Keratinocyte (primary cell): ENCODE data around the gene TAF10. TPM values are rescaled to one million over a fixed set of nuclear protein-coding genes. Genes with fewer than 3 reads are reported as not detected.

Experiments
- DNase-seq: peaks from one replicate; pipeline ENCODE4 v3.0.0-alpha.2; 2011; ENCODE audit warnings: low read depth, missing footprints, low spot score
- FAIRE-seq: peaks from 2 replicates; lab custom pipeline; 2011; peaks lifted over from hg19 to GRCh38; lab: Jason Lieb, UNC
- H2AFZ ChIP-seq: 2 replicates; pipeline ENCODE4 v1.6.0; 2012; ENCODE audit warnings: low read length, control low read depth, inconsistent platforms; ENCODE audit not compliant: control insufficient read depth
- H3K27ac ChIP-seq: 2 replicates; pipeline ENCODE4 v1.5.1; 2011; ENCODE audit warnings: low read length; ENCODE audit not compliant: control insufficient read depth, insufficient read depth
- H3K27me3 ChIP-seq: 3 replicates; pipeline ENCODE4 v1.6.0; 2011; ENCODE audit warnings: low read length; ENCODE audit not compliant: control insufficient read depth, insufficient read depth; ENCODE audit errors: extremely low read depth
- H3K36me3 ChIP-seq, 2 experiments: 2 replicates in 1 of 2; 3 replicates in 1 of 2; pipeline ENCODE4 v1.5.1; 2011; ENCODE audit warnings: low read length in 2 of 2, mild to moderate bottlenecking in 1 of 2; ENCODE audit not compliant: control insufficient read depth in 2 of 2, insufficient read depth in 2 of 2; ENCODE audit errors: extremely low read depth in 1 of 2
- H3K4me1 ChIP-seq: 3 replicates; pipeline ENCODE4 v1.5.1; 2011; ENCODE audit warnings: low read length; ENCODE audit not compliant: control insufficient read depth, insufficient read depth; ENCODE audit errors: extremely low read depth
- H3K4me2 ChIP-seq: 3 replicates; pipeline ENCODE4 v1.6.0; 2011; ENCODE audit warnings: low read depth, low read length; ENCODE audit not compliant: control insufficient read depth, insufficient read depth; ENCODE audit errors: extremely low read depth
- H3K4me3 ChIP-seq, 3 experiments: fragments of 200-600 bp in 1 of 3; sonication (generic) in 1 of 3; 2 replicates in 2 of 3; 3 replicates in 1 of 3; pipeline ENCODE4 v1.5.1; 2011 to 2016; ENCODE audit warnings: low read length in 3 of 3, mild to moderate bottlenecking in 3 of 3, control low read depth in 2 of 3, inconsistent platforms in 1 of 3, low read depth in 1 of 3, mixed read lengths in 1 of 3, mixed run types in 1 of 3, moderate library complexity in 1 of 3; ENCODE audit not compliant: control insufficient read depth in 2 of 3, insufficient read depth in 2 of 3; ENCODE audit errors: extremely low read depth in 1 of 3
- H3K79me2 ChIP-seq: 2 replicates; pipeline ENCODE4 v1.6.0; 2012; ENCODE audit warnings: low read length; ENCODE audit not compliant: control insufficient read depth, insufficient read depth
- H3K9ac ChIP-seq: 3 replicates; pipeline ENCODE4 v1.6.0; 2011; ENCODE audit warnings: low read length; ENCODE audit not compliant: control insufficient read depth, insufficient read depth; ENCODE audit errors: extremely low read depth
- H3K9me1 ChIP-seq: 3 replicates; pipeline ENCODE4 v1.6.0; 2011; ENCODE audit warnings: low read length; ENCODE audit not compliant: control insufficient read depth, insufficient read depth; ENCODE audit errors: extremely low read depth
- H3K9me3 ChIP-seq: 2 replicates; pipeline ENCODE4 v1.5.1; 2012; ENCODE audit warnings: low read depth, low read length; ENCODE audit not compliant: control insufficient read depth
- H4K20me1 ChIP-seq: 3 replicates; pipeline ENCODE4 v1.6.0; 2011; ENCODE audit warnings: low read length; ENCODE audit not compliant: control insufficient read depth, insufficient read depth; ENCODE audit errors: extremely low read depth
- CTCF ChIP-seq, 3 experiments: IDR thresholded peaks in 1 of 3; conservative IDR thresholded peaks in 1 of 3; optimal IDR thresholded peaks in 1 of 3; 2 replicates in 2 of 3; 3 replicates in 1 of 3; pipeline versions ENCODE3 to v1.5.1; 2011; ENCODE audit warnings: low read length in 3 of 3, mild to moderate bottlenecking in 3 of 3, moderate library complexity in 2 of 3, control low read depth in 1 of 3, inconsistent platforms in 1 of 3; ENCODE audit not compliant: insufficient read depth in 2 of 3; ENCODE audit errors: extremely low read depth in 1 of 3
- EZH2 ChIP-seq: IDR thresholded peaks from one replicate; pipeline ENCODE4 v1.6.1; 2012; ENCODE audit warnings: inconsistent platforms, mild to moderate bottlenecking, low read length, moderate library complexity
- dilution Hi-C: fragments of 300-500 bp; cut with MboI; formaldehyde crosslinking; loops from one replicate; pipeline ENCODE4 v1.7.0; 2020; ENCODE audit warnings: low sequenced_read_pairs; ENCODE audit not compliant: extremely low pct_ligation_motif_present
- polyA plus RNA-seq, 5 experiments: library from polyadenylated mRNA; depleted of rRNA in 3 of 5; stranded (reverse) in 3 of 5; stranded (forward) in 1 of 5; unstranded in 1 of 5; fragments of >200 nt; gene quantifications; 1 replicate in 1 of 5; 2 replicates in 3 of 5; 3 replicates in 1 of 5; pipeline versions ENCODE4 v1.2.1 to v1.2.3, GENCODE V29; 2011 to 2012; ENCODE audit warnings: missing spikeins in 2 of 5, low read depth in 1 of 5, low replicate concordance in 1 of 5

The TAF10 gene
- polyA plus RNA-seq, 1 donor (not counting 4 experiments of a cell fraction or from before 2014, with no cell fraction given) = 165 TPM

GRCh38 chr11:6627762-6628241, 15.8 kb upstream of the TAF10 start:
- dilution Hi-C loops = no loop called here
- no peak overlapping the region for H3K4me2 ChIP-seq
- no peaks in the 10 kb centered on the region for H3K9me1 ChIP-seq
- H3K36me3 ChIP-seq = no peaks in the 10 kb centered on the region
- no peak overlapping the region for H2AFZ ChIP-seq
- H3K4me3 ChIP-seq = no peak overlapping the region
- H3K9me3 ChIP-seq = no peaks in the 10 kb centered on the region
- DNase-seq (no peak), FAIRE-seq (no peak)
- peaks cover 45% of the 10 kb centered on the region for H3K27me3 ChIP-seq
- H3K27ac ChIP-seq = no peak overlapping the region
- H3K4me1 ChIP-seq = no peaks in the 10 kb centered on the region
- TF ChIP-seq EZH2 (no peak), CTCF (optimal IDR thresholded peaks at IDR 0.05 in 1 of 3, IDR thresholded peaks at IDR 0.05 in 1 of 3, conservative IDR thresholded peaks at IDR 0.05 in 1 of 3; ENCODE audit: extremely low read depth in 1 of 3, insufficient read depth in 2 of 3, low read length in 3 of 3) (no peak)
- no peaks in the 10 kb centered on the region for H3K79me2 ChIP-seq
- H3K9ac ChIP-seq = no peak overlapping the region
- no peaks in the 10 kb centered on the region for H4K20me1 ChIP-seq

- H3K9ac ChIP-seq = no peak overlapping the region
- TF ChIP-seq EZH2 (no peak), CTCF (optimal IDR thresholded peaks at IDR 0.05 in 1 of 3, IDR thresholded peaks at IDR 0.05 in 1 of 3, conservative IDR thresholded peaks at IDR 0.05 in 1 of 3; ENCODE audit: extremely low read depth in 1 of 3, insufficient read depth in 2 of 3, low read length in 3 of 3) (no peak)
- no peak for DNase-seq
- dilution Hi-C loops = no loop called here
- H3K9me3 ChIP-seq = no peaks in the 10 kb centered on the region
- no peaks in the 10 kb centered on the region for H3K36me3 ChIP-seq
- FAIRE-seq = no peak
- H3K4me2 ChIP-seq = no peak overlapping the region
- H3K9me1 ChIP-seq = no peaks in the 10 kb centered on the region
- no peak overlapping the region for H2AFZ ChIP-seq
- H3K4me3 ChIP-seq = no peak overlapping the region
- no peaks in the 10 kb centered on the region for H4K20me1 ChIP-seq
- no peaks in the 10 kb centered on the region for H3K4me1 ChIP-seq
- H3K79me2 ChIP-seq = no peaks in the 10 kb centered on the region
- no peak overlapping the region for H3K27ac ChIP-seq
- H3K27me3 ChIP-seq = peaks cover 45% of the 10 kb centered on the region
Measured at GRCh38 chr11:6626971-6627761, 15.2 kb upstream of the TAF10 start.
